GM19351 (cell line): ENCODE data around the gene POLD1.

Experiments
- ATAC-seq: cut with Tn5 transposase; IDR thresholded peaks from one replicate; pipeline ENCODE4 v1.9.1; 2021; ENCODE audit warnings: mild to moderate bottlenecking, moderate library complexity; ENCODE audit not compliant: unreplicated experiment

POLD1 gene

GRCh38 chr19:50461066-50461875 is 77.1 kb downstream of the POLD1 start:
- ATAC-seq: peak; percentile 53

GRCh38 chr19:50462970-50463369 is 78.8 kb downstream of the POLD1 start:
- no peak for ATAC-seq

GRCh38 chr19:50464348-50464747 is 80.2 kb downstream of the POLD1 start:
- ATAC-seq: no peak

- ATAC-seq: no peak
Measured at GRCh38 chr19:50465000-50465399, 80.9 kb downstream of the POLD1 start.

GRCh38 chr19:50465986-50466705 is 82.0 kb downstream of the POLD1 start:
- ATAC-seq: no peak

- no peak for ATAC-seq
Measured at GRCh38 chr19:50466706-50467039, 82.5 kb downstream of the POLD1 start.

- ATAC-seq: no peak
Measured at GRCh38 chr19:50467566-50467965, 83.4 kb downstream of the POLD1 start.
